ENCODE measurements around the gene CBFA2T2. TPM values are rescaled to one million over a fixed set of nuclear protein-coding genes. Genes with fewer than 3 reads are reported as not detected.
"Not testable (repeated sequence)": the region's sequence is repeated elsewhere in the genome, so short reads cannot be mapped to it uniquely, and the experiment has no call there.

The CBFA2T2 gene
- 10 to 100 TPM; 17.2 to 24.6 (median 21.7) TPM for total RNA-seq

GRCh38 chr20:33490023-33490933 lies at the start of gene CBFA2T2:
Gene CBFA2T2, plus strand, starts transcription at chr20:33490096. Its CDS starts 172 bp downstream, at chr20:33490268.
- DNase-seq (ENCODE audit: low spot score in 2 of 2) = peak; percentile 28 to 92
- TF ChIP-seq CTCF (IDR thresholded peaks at IDR 0.05) (no peak), POLR2A (IDR thresholded peaks at IDR 0.05) (no peak)
- H3K4me3 ChIP-seq (ENCODE audit: low read depth, poor library complexity, severe bottlenecking) = peak within 1 kb of the TSS; percentile 68
- intact Hi-C loops (cut with DNase I; ENCODE audit: low total_unique reads) = no loop called here
- 1 to 5% methylated on average over 7 to 85 of the region's 105 CpGs for WGBS, 2 donors

GRCh38 chr20:33440562-33440961 lies 49.3 kb upstream of the CBFA2T2 start:
- H3K4me3 ChIP-seq (ENCODE audit: low read depth, poor library complexity, severe bottlenecking); DNase-seq (ENCODE audit: low spot score in 2 of 2); intact Hi-C loops (cut with DNase I; ENCODE audit: low total_unique reads): not testable (repeated sequence)
- 93% methylated on average over 7 of the region's 7 CpGs for WGBS, 2 donors

- DNase-seq (ENCODE audit: low spot score in 2 of 2) = no peak
- no peak overlapping the region for H3K4me3 ChIP-seq (ENCODE audit: low read depth, poor library complexity, severe bottlenecking)
- 82 to 89% methylated on average over 7 of the region's 7 CpGs for WGBS, 2 donors
- intact Hi-C loops (cut with DNase I; ENCODE audit: low total_unique reads) = no loop called here
- TF ChIP-seq POLR2A (IDR thresholded peaks at IDR 0.05) = no peak
Observed at GRCh38 chr20:33441142-33441955, 48.5 kb upstream of the CBFA2T2 start.

DNA sequence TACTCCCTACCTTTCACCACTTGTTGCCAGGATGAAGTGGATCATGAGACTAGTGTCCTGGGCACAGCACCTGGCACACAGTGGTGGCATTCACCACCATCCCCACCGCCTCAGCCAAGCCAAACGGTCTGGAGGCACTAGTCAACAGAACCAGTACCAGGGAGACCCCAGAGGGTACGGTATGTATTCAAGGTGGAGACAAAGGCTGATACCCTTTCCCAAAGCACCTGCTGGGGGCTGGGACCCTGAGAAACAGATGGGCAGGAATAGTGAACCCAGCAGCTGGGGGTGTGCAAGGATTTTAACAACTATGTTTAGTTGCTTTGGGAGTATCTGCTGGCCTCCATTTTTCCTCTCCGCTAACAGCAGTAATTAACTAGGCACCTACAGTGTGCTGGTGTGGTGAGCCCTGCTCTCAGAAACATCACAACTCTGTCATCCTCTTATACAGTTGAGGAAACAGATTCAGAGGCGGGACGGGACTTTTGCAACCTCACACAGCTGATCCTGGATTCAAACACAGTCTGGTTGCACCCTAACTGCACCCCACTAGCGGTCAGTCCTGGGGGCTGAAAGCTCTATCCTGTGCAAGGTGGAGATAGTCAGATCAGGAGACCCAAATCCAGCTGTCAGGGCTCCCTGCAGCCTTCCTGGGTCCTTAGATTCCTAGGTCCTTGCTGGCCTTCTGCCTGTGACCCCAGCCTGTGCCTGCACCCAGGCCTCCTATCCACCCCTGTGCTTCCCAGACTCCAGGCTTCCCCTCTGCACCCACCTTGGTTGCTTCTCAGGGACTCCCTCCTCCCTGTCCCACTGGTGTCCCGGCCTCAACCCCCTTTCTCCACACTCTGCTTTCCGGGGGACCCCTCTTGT lies 47.5 kb upstream of the CBFA2T2 start:
- no peak for TF ChIP-seq CTCF (IDR thresholded peaks at IDR 0.05)
- no peak for TF ChIP-seq POLR2A (IDR thresholded peaks at IDR 0.05)
- intact Hi-C loops (cut with DNase I; ENCODE audit: low total_unique reads) = no loop called here
- peak in 1 of 2 donors; percentile 88 for DNase-seq (ENCODE audit: low spot score in 2 of 2)
- WGBS, 2 donors = 69 to 71% methylated on average over 9 of the region's 9 CpGs
- H3K4me3 ChIP-seq (ENCODE audit: low read depth, poor library complexity, severe bottlenecking) = no peak overlapping the region

GRCh38 chr20:33443006-33443511 lies 46.8 kb upstream of the CBFA2T2 start:
- intact Hi-C loops (cut with DNase I; ENCODE audit: low total_unique reads) = no loop called here
- DNase-seq (ENCODE audit: low spot score in 2 of 2) = peak in 1 of 2 donors; percentile 89
- WGBS, 2 donors = 5 to 18% methylated on average over 6 to 25 of the region's 45 CpGs
- peak overlapping the region; percentile 67 for H3K4me3 ChIP-seq (ENCODE audit: low read depth, poor library complexity, severe bottlenecking)
- TF ChIP-seq POLR2A (IDR thresholded peaks at IDR 0.05) (no peak), CTCF (IDR thresholded peaks at IDR 0.05) (no peak)

- 1% methylated on average over 36 to 46 of the region's 75 CpGs for WGBS, 2 donors
- DNase-seq (ENCODE audit: low spot score in 2 of 2) = peak; percentile 91 to 98
- intact Hi-C loops (cut with DNase I; ENCODE audit: low total_unique reads) = no loop called here
- peak within 1 kb of the TSS; percentile 67 for H3K4me3 ChIP-seq (ENCODE audit: low read depth, poor library complexity, severe bottlenecking)
- TF ChIP-seq CTCF (IDR thresholded peaks at IDR 0.05) (no peak), POLR2A (IDR thresholded peaks at IDR 0.05) (no peak)
Observed at GRCh38 chr20:33443512-33444239, 46.2 kb upstream of the CBFA2T2 start, which contains the start of gene SNTA1. Gene SNTA1, minus strand, starts transcription at chr20:33443763. Its CDS starts 143 bp downstream, at chr20:33443620.

All from lower leg skin (tissue), 4 donors.